HCT116 (cell line): ENCODE measurements around the gene THBS1.

ENCODE experiments used
- ATF3 ChIP-seq: IDR thresholded peaks from 2 replicates; pipeline ENCODE4 v1.6.1; 2012
- CBX3 ChIP-seq: IDR thresholded peaks from 2 replicates; pipeline ENCODE4 v1.6.1; 2012; ENCODE audit warnings: low read depth
- CTCF ChIP-seq, 3 experiments: fragments of 200-600 bp in 1 of 3; sonication (generic) in 1 of 3; IDR thresholded peaks in 2 of 3; conservative IDR thresholded peaks in 1 of 3; 2 replicates each; pipeline ENCODE4 v1.5.1; 2012 to 2017; ENCODE audit warnings: low read depth in 2 of 3, low read length in 2 of 3, antibody characterized with exemption in 1 of 3, borderline replicate concordance in 1 of 3, control low read depth in 1 of 3, mild to moderate bottlenecking in 1 of 3, mixed read lengths in 1 of 3, mixed run types in 1 of 3, moderate library complexity in 1 of 3; ENCODE audit not compliant: insufficient read depth in 1 of 3
- EZH2 ChIP-seq: fragments of 200-600 bp; sonication (generic); IDR thresholded peaks from 2 replicates; pipeline ENCODE4 v1.6.1; 2017; ENCODE audit warnings: antibody characterized with exemption, mixed run types
- MAX ChIP-seq: IDR thresholded peaks from 2 replicates; pipeline ENCODE4 v1.6.1; 2012
- POLR2A ChIP-seq: IDR thresholded peaks from 2 replicates; pipeline ENCODE4 v1.7.0; 2011; ENCODE audit warnings: borderline replicate concordance; ENCODE audit not compliant: insufficient read depth, insufficient read length; ENCODE audit errors: extremely low read depth
- POLR2AphosphoS5 ChIP-seq: IDR thresholded peaks from 2 replicates; pipeline ENCODE4 v1.6.1; 2011; ENCODE audit warnings: mild to moderate bottlenecking, low read depth, low read length, moderate library complexity
- TCF7L2 ChIP-seq: IDR thresholded peaks from 2 replicates; pipeline ENCODE4 v1.7.0; 2011; ENCODE audit warnings: borderline replicate concordance, inconsistent platforms; ENCODE audit not compliant: insufficient read depth, insufficient read length; ENCODE audit errors: extremely low read depth

GRCh38 chr15:39629906-39630305 lies 49.0 kb downstream of the THBS1 start:
- TF ChIP-seq ATF3 (no peak), CBX3 (no peak), EZH2 (no peak), TCF7L2 (no peak), POLR2AphosphoS5 (no peak), CTCF (IDR thresholded peaks at IDR 0.05 in 2 of 3, conservative IDR thresholded peaks at IDR 0.05 in 1 of 3; ENCODE audit: borderline replicate concordance in 1 of 3, insufficient read depth in 1 of 3, low read depth in 2 of 3, low read length in 2 of 3) (no peak), MAX (no peak), POLR2A (no peak)
